ENCODE data around the gene SMIM38.
A peak's percentile ranks its signal among the peaks of the same experiment; 100 is the strongest.

SMIM38 gene

DNA sequence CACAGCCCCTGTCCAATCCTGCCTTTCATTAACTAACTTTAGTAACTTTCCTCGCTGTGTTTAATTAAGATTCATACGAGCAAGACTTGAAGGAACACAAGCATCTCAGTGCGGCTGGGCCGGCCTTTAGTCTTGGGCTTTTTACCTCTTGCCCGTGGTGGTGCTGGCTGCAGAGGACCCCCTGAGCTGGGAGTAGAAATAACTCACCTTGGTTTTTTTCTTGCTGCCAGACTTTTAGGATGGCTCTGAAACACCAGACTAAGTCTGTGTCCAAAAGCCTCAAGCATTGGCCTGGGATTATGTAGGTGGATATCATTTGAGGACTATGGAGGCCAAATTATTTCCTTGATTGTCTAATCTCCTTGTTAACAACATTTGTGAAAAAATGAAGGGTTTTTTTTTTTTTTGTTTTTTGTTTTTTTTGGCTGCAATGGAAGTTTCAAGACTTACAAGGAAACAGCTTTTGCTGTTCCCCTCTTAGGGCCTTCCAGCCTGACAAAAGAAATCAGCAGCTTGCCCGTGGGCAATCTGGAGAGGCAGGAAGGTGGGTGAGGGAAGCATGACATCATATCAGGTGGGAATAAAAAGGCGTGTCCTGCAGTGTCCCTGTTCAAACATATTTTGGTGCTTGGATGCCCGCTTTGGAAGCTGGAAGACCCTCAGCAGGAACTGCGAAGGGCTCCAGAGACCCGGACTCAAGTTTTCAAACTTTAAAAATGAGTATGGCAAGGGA lies 44.0 kb downstream of the SMIM38 start:
- no peak for DNase-seq (ENCODE audit: low read depth)

DNA sequence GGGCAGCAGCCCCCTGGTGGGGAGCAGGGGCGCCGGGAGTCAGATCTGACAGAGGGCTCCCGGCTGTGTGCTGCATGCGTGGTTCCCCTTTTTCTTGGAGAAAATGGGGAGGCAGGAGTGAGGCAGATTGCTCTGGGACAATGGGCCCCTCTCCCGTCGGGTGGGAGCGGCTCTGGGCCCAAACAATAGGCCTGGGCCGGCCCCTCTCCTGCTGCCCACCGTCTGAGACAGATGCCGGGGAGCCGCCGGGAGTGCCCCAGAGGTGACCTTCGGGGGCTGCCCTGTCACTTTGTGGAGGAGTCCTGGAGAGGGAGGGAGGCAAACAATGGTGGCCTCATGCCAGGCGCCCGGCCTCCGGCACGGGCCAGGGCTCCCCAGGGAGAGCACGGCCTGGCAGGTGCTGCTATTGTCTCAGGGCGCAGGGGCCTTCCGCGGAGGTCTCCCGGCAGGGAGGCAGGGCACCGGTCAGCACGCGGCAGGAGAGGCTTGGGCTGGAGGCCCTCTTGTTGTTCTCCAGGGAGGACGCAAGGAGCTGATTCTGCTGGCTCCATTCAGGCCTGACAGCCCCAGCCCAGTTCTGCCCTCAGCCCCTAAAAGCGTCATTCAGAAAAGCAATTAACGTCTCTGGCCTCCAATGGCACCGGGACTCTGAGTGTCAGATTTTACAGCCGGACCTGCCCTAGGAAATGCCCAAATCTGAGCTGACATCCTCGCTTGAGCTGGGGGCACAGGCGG lies 44.8 kb downstream of the SMIM38 start:
- no peak for DNase-seq (ENCODE audit: low read depth)
- no peak overlapping the region for H3K4me3 ChIP-seq (ENCODE audit: low read length)
- TF ChIP-seq, protein P1, sequence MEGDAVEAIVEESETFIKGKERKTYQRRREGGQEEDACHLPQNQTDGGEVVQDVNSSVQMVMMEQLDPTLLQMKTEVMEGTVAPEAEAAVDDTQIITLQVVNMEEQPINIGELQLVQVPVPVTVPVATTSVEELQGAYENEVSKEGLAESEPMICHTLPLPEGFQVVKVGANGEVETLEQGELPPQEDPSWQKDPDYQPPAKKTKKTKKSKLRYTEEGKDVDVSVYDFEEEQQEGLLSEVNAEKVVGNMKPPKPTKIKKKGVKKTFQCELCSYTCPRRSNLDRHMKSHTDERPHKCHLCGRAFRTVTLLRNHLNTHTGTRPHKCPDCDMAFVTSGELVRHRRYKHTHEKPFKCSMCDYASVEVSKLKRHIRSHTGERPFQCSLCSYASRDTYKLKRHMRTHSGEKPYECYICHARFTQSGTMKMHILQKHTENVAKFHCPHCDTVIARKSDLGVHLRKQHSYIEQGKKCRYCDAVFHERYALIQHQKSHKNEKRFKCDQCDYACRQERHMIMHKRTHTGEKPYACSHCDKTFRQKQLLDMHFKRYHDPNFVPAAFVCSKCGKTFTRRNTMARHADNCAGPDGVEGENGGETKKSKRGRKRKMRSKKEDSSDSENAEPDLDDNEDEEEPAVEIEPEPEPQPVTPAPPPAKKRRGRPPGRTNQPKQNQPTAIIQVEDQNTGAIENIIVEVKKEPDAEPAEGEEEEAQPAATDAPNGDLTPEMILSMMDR (conservative IDR thresholded peaks at IDR 0.05; ENCODE audit: low read depth, low read length): no peak

More for the DNA sequence above, 44.0 kb downstream of the SMIM38 start:
- H3K4me3 ChIP-seq (ENCODE audit: low read length): no peak overlapping the region
- TF ChIP-seq, protein P1 (conservative IDR thresholded peaks at IDR 0.05; ENCODE audit: low read depth, low read length): peak; percentile 4

DNA sequence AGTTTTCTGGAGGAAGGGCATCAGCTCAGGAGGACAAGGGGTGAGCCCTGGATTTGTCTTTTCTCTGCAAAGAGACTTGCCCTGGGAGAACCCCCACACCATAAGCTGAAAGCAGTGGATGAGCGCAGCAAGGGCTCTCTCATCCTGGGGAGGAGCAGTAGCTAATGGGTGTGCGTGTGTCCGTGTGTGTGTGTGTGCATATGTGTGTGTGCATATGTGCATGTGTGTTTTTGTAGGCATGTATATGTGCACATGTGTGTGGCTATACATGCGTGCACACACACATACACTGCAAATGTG lies 45.3 kb downstream of the SMIM38 start:
- TF ChIP-seq, protein P1 (conservative IDR thresholded peaks at IDR 0.05; ENCODE audit: low read depth, low read length): no peak
- DNase-seq (ENCODE audit: low read depth): no peak

GRCh38 chr11:69201764-69202370 lies 46.1 kb downstream of the SMIM38 start:
- no peak overlapping the region for H3K4me3 ChIP-seq (ENCODE audit: low read length)
- TF ChIP-seq, protein P1 (conservative IDR thresholded peaks at IDR 0.05; ENCODE audit: low read depth, low read length): no peak
- no peak for DNase-seq (ENCODE audit: low read depth)

More for the DNA sequence above, 45.3 kb downstream of the SMIM38 start:
- no peak overlapping the region for H3K4me3 ChIP-seq (ENCODE audit: low read length)

- no peak overlapping the region for H3K4me3 ChIP-seq (ENCODE audit: low read length)
- DNase-seq (ENCODE audit: low read depth): no peak
- TF ChIP-seq, protein P1 (conservative IDR thresholded peaks at IDR 0.05; ENCODE audit: low read depth, low read length): no peak
Observed at GRCh38 chr11:69202511-69203221, 46.9 kb downstream of the SMIM38 start.

DNA sequence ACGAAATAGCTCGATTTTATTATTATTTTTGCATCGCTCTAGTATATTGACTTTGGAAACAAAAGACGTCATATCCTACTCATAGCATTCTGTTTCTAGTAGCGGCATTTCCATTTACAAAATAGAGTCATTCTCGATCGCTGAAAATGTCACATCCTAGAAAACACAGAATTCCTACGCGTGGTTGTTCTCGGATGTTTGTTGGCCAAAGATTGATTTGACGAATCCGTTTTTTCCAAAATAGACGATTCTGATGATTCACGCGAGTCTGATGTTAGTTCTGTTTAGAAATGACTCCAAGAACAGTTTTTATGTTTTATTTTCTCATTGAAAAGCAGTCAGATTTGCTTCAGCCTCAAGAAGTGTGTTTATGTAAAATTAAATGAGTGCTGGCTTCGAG lies 47.6 kb downstream of the SMIM38 start:
- no peak overlapping the region for H3K4me3 ChIP-seq (ENCODE audit: low read length)
- DNase-seq (ENCODE audit: low read depth): no peak
- TF ChIP-seq, protein P1 (conservative IDR thresholded peaks at IDR 0.05; ENCODE audit: low read depth, low read length): no peak
